MM.1S (cell line): Measurements from ENCODE around the gene RANGAP1.

Source experiments
- DNase-seq: peaks from one replicate; pipeline ENCODE4 v3.0.0-alpha.2; 2015
- H2AFZ ChIP-seq: fragments of 300-600 bp; sonication (generic); 2 replicates; pipeline ENCODE4 v1.6.0; 2016; ENCODE audit warnings: antibody characterized with exemption, low read length
- H3F3A ChIP-seq: fragments of 300-600 bp; sonication (generic); 2 replicates; pipeline ENCODE4 v1.6.1; 2016; ENCODE audit warnings: mild to moderate bottlenecking, antibody characterized with exemption, low read length, moderate library complexity, mixed read lengths; ENCODE audit not compliant: insufficient read depth
- H3K27ac ChIP-seq: fragments of 300-600 bp; sonication (generic); 2 replicates; pipeline ENCODE4 v1.5.1; 2016; ENCODE audit warnings: mild to moderate bottlenecking, low read length
- H3K27me3 ChIP-seq: fragments of 300-600 bp; sonication (generic); replicated peaks from 2 replicates; pipeline ENCODE4 v1.6.0; 2016; ENCODE audit warnings: low read length; ENCODE audit not compliant: insufficient read depth
- H3K36me3 ChIP-seq: fragments of 300-600 bp; sonication (generic); replicated peaks from 2 replicates; pipeline ENCODE4 v1.6.1; 2016; ENCODE audit warnings: mild to moderate bottlenecking, low read length, mixed read lengths; ENCODE audit not compliant: insufficient read depth
- H3K4me1 ChIP-seq: fragments of 300-600 bp; sonication (generic); 2 replicates; pipeline ENCODE4 v1.6.1; 2016; ENCODE audit warnings: low read length, mixed read lengths
- H3K4me2 ChIP-seq: fragments of 300-600 bp; sonication (generic); 2 replicates; pipeline ENCODE4 v1.6.0; 2016; ENCODE audit warnings: low read depth, low read length
- H3K4me3 ChIP-seq: fragments of 300-600 bp; sonication (generic); 2 replicates; pipeline ENCODE4 v1.5.1; 2016; ENCODE audit warnings: low read length, mixed read lengths
- H3K79me2 ChIP-seq: fragments of 300-600 bp; sonication (generic); 2 replicates; pipeline ENCODE4 v1.6.1; 2016; ENCODE audit warnings: mixed run types, low read length, mixed read lengths
- H3K9ac ChIP-seq: fragments of 300-600 bp; sonication (generic); 2 replicates; pipeline ENCODE4 v1.6.1; 2016; ENCODE audit warnings: low read length, mixed read lengths
- H3K9me2 ChIP-seq: fragments of 300-600 bp; sonication (generic); replicated peaks from 2 replicates; pipeline ENCODE4 v1.6.1; 2016; ENCODE audit warnings: mild to moderate bottlenecking, low read length, mixed read lengths; ENCODE audit not compliant: insufficient read depth
- H3K9me3 ChIP-seq: fragments of 300-600 bp; sonication (generic); replicated peaks from 2 replicates; pipeline ENCODE4 v1.6.1; 2016; ENCODE audit warnings: mild to moderate bottlenecking, low read length, mixed read lengths; ENCODE audit not compliant: insufficient read depth
- H4K20me1 ChIP-seq: fragments of 300-600 bp; sonication (generic); 2 replicates; pipeline ENCODE4 v1.6.1; 2016; ENCODE audit warnings: mild to moderate bottlenecking, low read length, moderate library complexity, mixed read lengths; ENCODE audit not compliant: insufficient read depth
- EZH2 ChIP-seq: fragments of 300-600 bp; sonication (generic); optimal IDR thresholded peaks from 2 replicates; pipeline ENCODE3; 2017; ENCODE audit warnings: low read depth, mild to moderate bottlenecking, antibody characterized with exemption, low read length, mixed read lengths
- EZH2phosphoT487 ChIP-seq: fragments of 300-600 bp; sonication (generic); IDR thresholded peaks from 2 replicates; pipeline ENCODE4 v1.6.1; 2018; ENCODE audit warnings: antibody characterized with exemption, low read length
- TF ChIP-seq, protein P1 (sequence below): fragments of 300-600 bp; sonication (generic); IDR thresholded peaks from 2 replicates; pipeline ENCODE4 v1.5.1; 2016; ENCODE audit warnings: antibody characterized with exemption, low read length, mixed read lengths

Gene RANGAP1

DNA sequence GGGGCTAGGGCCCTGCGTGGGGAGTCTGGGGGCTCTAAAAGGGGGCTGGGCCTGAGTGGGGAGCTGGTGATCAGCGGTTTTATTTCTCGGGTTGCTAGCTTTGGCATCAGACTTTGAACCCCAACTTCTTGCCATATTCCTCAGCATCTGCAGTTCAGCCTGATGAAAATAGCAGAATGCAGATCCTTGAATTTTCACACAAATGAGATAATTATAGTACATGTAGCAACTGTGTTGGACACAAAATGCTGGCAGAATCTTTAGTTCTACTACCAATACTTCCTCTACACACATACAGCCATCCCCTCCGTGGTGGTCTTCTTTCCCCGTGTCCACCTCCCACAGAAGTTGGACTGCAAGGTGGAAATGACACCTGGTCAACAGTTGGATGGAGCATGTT is 16.8 kb upstream of the RANGAP1 start:
- Histone ChIP-seq H3K4me1 (peaks cover 13% of the 10 kb centered on the region), H3K9me3 (no peaks in the 10 kb centered on the region), H2AFZ (0 out of 2 replicates have a peak overlapping the region, but pooled peaks have one; percentile 32), H3K4me2 (peak overlapping the region; percentile 42), H3K9ac (peak overlapping the region; percentile 98), H3K4me3 (peak overlapping the region; percentile 97), H3K9me2 (no peaks in the 10 kb centered on the region), H3K27ac (no peak overlapping the region), H4K20me1 (no peaks in the 10 kb centered on the region), H3K27me3 (no peaks in the 10 kb centered on the region), H3F3A (peaks cover 5% of the 10 kb centered on the region; the same call in 1 of the 2 replicates), H3K79me2 (peaks cover 70% of the 10 kb centered on the region), H3K36me3 (peaks cover 6% of the 10 kb centered on the region; the same call in 1 of the 2 replicates)
- TF ChIP-seq, protein P1, sequence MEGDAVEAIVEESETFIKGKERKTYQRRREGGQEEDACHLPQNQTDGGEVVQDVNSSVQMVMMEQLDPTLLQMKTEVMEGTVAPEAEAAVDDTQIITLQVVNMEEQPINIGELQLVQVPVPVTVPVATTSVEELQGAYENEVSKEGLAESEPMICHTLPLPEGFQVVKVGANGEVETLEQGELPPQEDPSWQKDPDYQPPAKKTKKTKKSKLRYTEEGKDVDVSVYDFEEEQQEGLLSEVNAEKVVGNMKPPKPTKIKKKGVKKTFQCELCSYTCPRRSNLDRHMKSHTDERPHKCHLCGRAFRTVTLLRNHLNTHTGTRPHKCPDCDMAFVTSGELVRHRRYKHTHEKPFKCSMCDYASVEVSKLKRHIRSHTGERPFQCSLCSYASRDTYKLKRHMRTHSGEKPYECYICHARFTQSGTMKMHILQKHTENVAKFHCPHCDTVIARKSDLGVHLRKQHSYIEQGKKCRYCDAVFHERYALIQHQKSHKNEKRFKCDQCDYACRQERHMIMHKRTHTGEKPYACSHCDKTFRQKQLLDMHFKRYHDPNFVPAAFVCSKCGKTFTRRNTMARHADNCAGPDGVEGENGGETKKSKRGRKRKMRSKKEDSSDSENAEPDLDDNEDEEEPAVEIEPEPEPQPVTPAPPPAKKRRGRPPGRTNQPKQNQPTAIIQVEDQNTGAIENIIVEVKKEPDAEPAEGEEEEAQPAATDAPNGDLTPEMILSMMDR, result no peak
- TF ChIP-seq EZH2, result no peak
- TF ChIP-seq EZH2phosphoT487, result no peak
- no peak for DNase-seq

GRCh38 chr22:41302021-41302767 is 16.2 kb upstream of the RANGAP1 start:
- Histone ChIP-seq H2AFZ (peak overlapping the region; percentile 72), H3K79me2 (peaks cover 64% of the 10 kb centered on the region), H3K4me2 (peak overlapping the region; percentile 54), H3K36me3 (peaks cover under 1% of the 10 kb centered on the region; the same call in 1 of the 2 replicates), H3K9ac (peak overlapping the region; percentile 98), H3K27ac (no peak overlapping the region; the same call in 1 of the 2 replicates), H3K4me3 (peak overlapping the region; percentile 97), H3K9me3 (no peaks in the 10 kb centered on the region), H3K9me2 (no peaks in the 10 kb centered on the region), H3F3A (peaks cover 5% of the 10 kb centered on the region; the same call in 1 of the 2 replicates), H3K27me3 (no peaks in the 10 kb centered on the region), H4K20me1 (no peaks in the 10 kb centered on the region), H3K4me1 (peaks cover 13% of the 10 kb centered on the region)
- no peak for DNase-seq
- TF ChIP-seq EZH2phosphoT487 (no peak), EZH2 (no peak)
- TF ChIP-seq, protein P1, result no peak

- H3K27ac ChIP-seq, result no peak within 1 kb of the TSS; the same call in 1 of the 2 replicates
- H3K9ac ChIP-seq, result peak within 1 kb of the TSS; percentile 98
- H3K9me3 ChIP-seq, result no peaks in the 10 kb centered on the region
- H3K79me2 ChIP-seq, result peaks cover 55% of the 10 kb centered on the region
- H3F3A ChIP-seq, result peaks cover 5% of the 10 kb centered on the region; the same call in 1 of the 2 replicates
- H4K20me1 ChIP-seq, result no peaks in the 10 kb centered on the region
- peak within 1 kb of the TSS; percentile 97 for H3K4me3 ChIP-seq
- H3K36me3 ChIP-seq, result no peaks in the 10 kb centered on the region
- no peaks in the 10 kb centered on the region for H3K27me3 ChIP-seq
- H2AFZ ChIP-seq, result peak within 1 kb of the TSS; percentile 97
- DNase-seq, result peak; percentile 87
- TF ChIP-seq, protein P1, result peak; percentile 54
- no peak for TF ChIP-seq EZH2
- peak within 1 kb of the TSS; percentile 100 for H3K4me2 ChIP-seq
- H3K9me2 ChIP-seq, result no peaks in the 10 kb centered on the region
- H3K4me1 ChIP-seq, result peaks cover 13% of the 10 kb centered on the region
Observed at GRCh38 chr22:41301085-41302020, 15.4 kb upstream of the RANGAP1 start, which contains the start of gene ZC3H7B. Gene ZC3H7B (plus strand): TSS chr22:41301525. CDS start chr22:41320661, 19,136 bp downstream.
